Activated naive CD4-positive, alpha-beta T cell treated with anti-CD3 and anti-CD28 coated beads, Interleukin-2, amount 10 ng/mL, durations not matched to agents 7 days and 5 days (primary cell): ENCODE measurements around the gene SCNN1A.
"Not testable (repeated sequence)": the region's sequence is repeated elsewhere in the genome, so short reads cannot be mapped to it uniquely, and the experiment has no call there.

Experiments
- CTCF ChIA-PET: fragments of 350-600 bp; sonication (Branson Sonifier 250); formaldehyde crosslinking; loops from one replicate; lab custom pipeline; 2021; ENCODE audit warnings: antibody characterized with exemption; lab: Charles Lee
- DNase-seq: peaks from one replicate; pipeline ENCODE4 v3.0.0-alpha.2; 2020
- H3K27ac Mint-ChIP-seq: one replicate; pipeline ENCODE4 v1.8.0; 2021; ENCODE audit warnings: mild to moderate bottlenecking, moderate library complexity, mixed read lengths
- H3K27me3 Mint-ChIP-seq: one replicate; pipeline ENCODE4 v1.8.0; 2021; ENCODE audit warnings: mild to moderate bottlenecking, mixed read lengths
- H3K36me3 Mint-ChIP-seq: one replicate; pipeline ENCODE4 v1.8.0; 2021; ENCODE audit warnings: mixed read lengths
- H3K4me1 Mint-ChIP-seq: one replicate; pipeline ENCODE4 v1.8.0; 2021; ENCODE audit warnings: mixed read lengths
- H3K4me3 Mint-ChIP-seq: one replicate; pipeline ENCODE4 v1.8.0; 2021; ENCODE audit warnings: mild to moderate bottlenecking, moderate library complexity, mixed read lengths
- H3K9me3 Mint-ChIP-seq: one replicate; pipeline ENCODE4 v1.8.0; 2021; ENCODE audit warnings: mixed read lengths

SCNN1A gene

DNA sequence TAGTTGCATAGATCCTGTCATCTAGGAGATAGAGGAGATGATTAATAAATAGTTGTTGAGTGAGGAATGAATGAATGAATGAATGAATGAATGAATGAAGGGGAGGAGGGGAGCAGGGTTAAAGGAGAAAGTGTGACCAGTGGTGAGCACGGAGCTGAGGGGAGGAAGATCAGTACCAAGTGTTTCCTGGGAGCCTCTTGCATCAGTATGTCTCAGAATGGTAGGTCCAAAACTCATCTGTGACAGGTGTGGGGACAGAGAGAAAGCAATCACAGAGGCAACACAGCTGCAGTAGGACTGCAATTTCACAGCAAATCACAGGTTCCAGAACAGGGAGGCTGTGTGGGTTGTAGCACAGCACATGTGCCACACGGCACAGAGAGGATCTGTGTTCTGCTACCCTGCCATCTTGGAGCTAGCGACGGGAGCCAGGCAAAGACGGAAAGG is 19.0 kb downstream of the SCNN1A start:
- H3K4me3 Mint-ChIP-seq, result no peak overlapping the region
- CTCF ChIA-PET, result interaction anchor here (1.2 to 2.6 kb wide), 7 partner anchors 11 to 26 kb away, joined by 3 to 10 read pairs (median 5); no protein-coding TSS in a partner anchor
- H3K27me3 Mint-ChIP-seq, result peaks cover 57% of the 10 kb centered on the region
- no peak for DNase-seq
- no peaks in the 10 kb centered on the region for H3K9me3 Mint-ChIP-seq
- peaks cover 11% of the 10 kb centered on the region for H3K4me1 Mint-ChIP-seq
- H3K36me3 Mint-ChIP-seq, result no peaks in the 10 kb centered on the region
- no peak overlapping the region for H3K27ac Mint-ChIP-seq

DNA sequence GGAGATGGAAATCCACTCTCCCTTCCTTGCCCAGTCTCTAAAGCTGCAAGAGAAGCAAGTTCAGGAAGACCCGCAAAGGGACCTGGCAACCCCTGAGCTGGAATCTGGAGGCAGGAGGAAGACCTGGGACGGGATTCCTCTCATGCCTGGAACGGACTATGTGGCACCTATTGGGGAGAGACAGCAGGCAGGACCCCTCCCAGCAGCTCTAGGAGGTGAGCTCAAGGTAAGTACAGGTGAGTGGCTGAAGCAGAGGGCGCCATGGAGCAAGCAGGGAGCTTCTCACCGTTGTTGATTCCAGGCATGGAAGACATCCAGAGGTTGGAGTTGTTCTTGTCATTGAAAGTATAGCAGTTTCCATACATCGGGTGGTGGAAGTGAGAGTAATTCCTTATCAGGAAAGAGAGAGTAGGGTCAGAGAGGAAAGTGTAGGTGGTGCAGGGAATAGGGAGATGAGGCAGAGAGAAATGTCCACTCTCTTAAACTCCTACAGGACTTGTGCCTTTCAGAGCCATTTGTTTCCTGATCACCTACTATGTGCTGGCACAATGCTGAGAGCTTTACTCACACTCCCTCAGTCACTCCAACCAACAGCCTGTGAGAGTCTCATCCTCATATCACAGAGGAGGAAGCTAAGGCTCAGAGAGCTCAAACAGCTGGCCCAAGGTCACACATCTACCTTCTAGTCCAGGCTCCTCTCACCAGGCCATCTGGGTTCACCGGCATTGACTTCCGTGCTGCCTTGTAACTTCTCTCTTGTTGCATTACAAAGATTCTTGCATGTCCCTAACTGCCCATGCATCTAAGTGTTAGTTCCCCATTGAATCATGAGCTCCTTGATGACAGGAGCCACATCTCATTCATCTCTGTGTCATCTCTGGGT is 19.6 kb downstream of the SCNN1A start:
- peaks cover 5% of the 10 kb centered on the region for H3K4me1 Mint-ChIP-seq
- peaks cover 59% of the 10 kb centered on the region for H3K27me3 Mint-ChIP-seq
- DNase-seq, result no peak
- no peaks in the 10 kb centered on the region for H3K9me3 Mint-ChIP-seq
- H3K4me3 Mint-ChIP-seq, result no peak overlapping the region
- H3K27ac Mint-ChIP-seq, result no peak overlapping the region
- H3K36me3 Mint-ChIP-seq, result no peaks in the 10 kb centered on the region
- CTCF ChIA-PET, result interaction anchor here (1.2 to 2.6 kb wide), 6 partner anchors 10 to 25 kb away, joined by 3 to 10 read pairs (median 4); no protein-coding TSS in a partner anchor

DNA sequence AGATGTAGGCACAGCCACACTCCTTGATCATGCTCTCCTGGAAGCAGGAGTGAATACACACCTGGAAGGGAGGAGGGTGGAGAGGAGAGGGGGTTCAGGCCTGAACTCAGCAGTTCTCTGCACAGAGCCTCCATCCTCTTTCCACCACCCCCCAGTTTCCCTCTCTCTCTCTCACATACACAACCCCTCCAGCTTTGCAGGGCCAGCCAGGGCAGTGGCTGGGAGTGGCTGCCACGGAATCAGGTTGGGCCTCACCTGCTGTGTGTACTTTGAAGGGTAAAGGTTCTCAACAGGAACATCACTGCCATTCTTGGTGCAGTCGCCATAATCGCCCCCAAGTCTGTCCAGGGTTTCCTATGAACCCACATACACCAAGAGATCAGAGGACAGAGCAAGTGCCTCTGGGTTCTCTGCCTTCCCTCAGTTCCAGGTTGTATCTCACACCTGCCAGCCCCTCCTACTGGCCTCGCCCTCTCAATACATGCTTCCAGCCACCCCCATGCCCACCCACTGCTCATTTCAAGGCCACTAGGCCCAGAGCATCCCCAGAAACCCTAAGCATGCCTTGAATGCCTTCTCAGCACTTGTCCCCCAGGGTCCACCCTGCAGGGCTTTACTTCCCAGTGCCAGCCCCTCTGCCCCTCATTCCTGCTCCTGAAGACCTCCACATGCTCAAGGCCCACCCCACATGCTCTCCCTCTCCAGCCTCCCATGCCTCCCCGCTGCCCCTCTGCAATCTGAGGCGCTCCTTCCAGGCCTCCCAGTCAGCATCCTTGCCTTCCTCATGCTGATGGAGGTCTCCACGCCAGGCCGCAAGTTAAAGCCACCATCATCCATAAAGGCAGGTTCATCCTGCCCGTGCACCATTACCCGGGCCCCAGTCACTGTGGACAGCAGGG is 20.6 kb downstream of the SCNN1A start:
- Mint-ChIP-seq H3K36me3 (no peaks in the 10 kb centered on the region), H3K27ac (peak overlapping the region; percentile 25), H3K4me3 (no peak overlapping the region), H3K4me1 (no peaks in the 10 kb centered on the region), H3K9me3 (no peaks in the 10 kb centered on the region), H3K27me3 (peaks cover 52% of the 10 kb centered on the region)
- CTCF ChIA-PET, result interaction anchor here (1.2 to 2.6 kb wide), 5 partner anchors 9 to 24 kb away, joined by 3 to 10 read pairs (median 4); no protein-coding TSS in a partner anchor
- DNase-seq, result no peak

DNA sequence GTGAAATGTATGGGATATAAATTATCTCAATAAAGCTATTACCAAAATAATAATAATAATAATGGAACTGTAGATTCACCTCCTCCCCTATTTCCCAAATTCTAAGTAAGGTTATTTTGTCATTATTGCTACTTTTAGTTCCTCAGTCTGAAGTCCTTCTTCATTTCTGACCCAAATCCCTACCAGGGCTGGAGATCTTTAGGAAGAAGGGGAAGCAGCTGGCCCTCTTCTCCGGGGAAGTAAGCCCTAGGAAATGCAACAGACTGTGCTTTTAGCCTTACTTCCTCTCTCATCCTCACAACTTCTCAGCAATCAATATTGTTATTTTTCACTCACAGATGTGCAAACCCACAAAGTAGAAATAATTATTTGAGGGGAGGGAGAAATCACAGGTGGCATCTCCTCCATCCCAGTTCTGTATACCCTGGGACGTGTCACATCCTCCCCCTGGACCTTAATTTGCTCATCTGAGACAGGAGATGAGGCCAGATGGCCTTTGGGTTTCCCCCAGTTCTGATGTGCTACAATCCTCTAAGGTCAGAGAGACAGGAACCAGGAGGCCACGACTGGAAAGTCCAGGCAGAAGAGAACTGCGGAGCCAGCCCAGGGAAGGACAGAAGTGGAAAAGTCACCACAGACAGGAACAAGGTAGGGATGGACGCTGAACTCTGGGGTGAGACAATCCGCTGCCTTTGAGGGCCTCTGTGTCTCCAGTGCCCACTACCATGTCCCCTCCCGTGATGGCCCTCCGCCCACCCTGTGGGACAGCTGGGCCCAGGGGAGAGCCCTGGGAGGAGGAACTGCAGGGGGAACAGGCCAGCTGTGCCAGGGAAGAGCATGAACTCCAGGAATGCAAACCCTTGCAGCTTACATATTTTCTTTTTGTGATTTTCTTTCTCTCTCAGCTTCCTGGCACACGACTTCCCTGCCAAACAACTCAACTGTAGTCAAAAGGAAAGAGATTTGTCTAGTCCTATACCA is 22.9 kb downstream of the SCNN1A start:
- no peak for DNase-seq
- H3K36me3 Mint-ChIP-seq, result no peaks in the 10 kb centered on the region
- no peaks in the 10 kb centered on the region for H3K9me3 Mint-ChIP-seq
- H3K27me3 Mint-ChIP-seq, result peaks cover 43% of the 10 kb centered on the region
- no peak overlapping the region for H3K27ac Mint-ChIP-seq
- H3K4me3 Mint-ChIP-seq, result no peak overlapping the region
- H3K4me1 Mint-ChIP-seq, result peaks cover 10% of the 10 kb centered on the region
- CTCF ChIA-PET, result interaction anchor here (0.9 kb wide), 1 partner anchor 15 kb away, joined by 4 read pairs; no protein-coding TSS in a partner anchor

DNA sequence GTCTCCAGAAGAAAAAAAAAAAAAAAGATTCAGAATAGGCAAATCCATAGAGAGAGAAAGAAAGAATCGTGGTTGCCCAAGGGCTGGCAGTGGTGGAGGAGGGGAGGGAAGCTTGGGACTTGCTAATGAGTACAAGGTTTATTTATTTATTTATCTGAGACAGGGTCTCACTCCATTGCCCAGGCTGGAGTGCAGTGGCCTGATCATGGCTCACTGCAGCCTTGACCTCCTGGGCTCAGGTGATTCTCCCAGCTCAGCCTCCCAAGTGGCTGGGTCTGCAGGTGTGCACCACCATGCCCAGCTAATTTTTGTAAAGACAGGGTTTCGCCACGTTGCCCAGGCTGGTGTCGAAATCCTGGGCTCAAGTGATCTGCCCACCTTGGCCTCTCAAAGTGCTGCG is 23.7 kb downstream of the SCNN1A start:
- no peak overlapping the region for H3K27ac Mint-ChIP-seq
- CTCF ChIA-PET, result interaction anchor here (0.9 to 1.0 kb wide), 2 partner anchors 16 to 22 kb away, joined by 4 read pairs; no protein-coding TSS in a partner anchor
- peaks cover 38% of the 10 kb centered on the region for H3K27me3 Mint-ChIP-seq
- H3K4me1 Mint-ChIP-seq, result peaks cover 19% of the 10 kb centered on the region
- no peak for DNase-seq
- H3K36me3 Mint-ChIP-seq, result no peaks in the 10 kb centered on the region
- no peak overlapping the region for H3K4me3 Mint-ChIP-seq
- no peaks in the 10 kb centered on the region for H3K9me3 Mint-ChIP-seq

DNA sequence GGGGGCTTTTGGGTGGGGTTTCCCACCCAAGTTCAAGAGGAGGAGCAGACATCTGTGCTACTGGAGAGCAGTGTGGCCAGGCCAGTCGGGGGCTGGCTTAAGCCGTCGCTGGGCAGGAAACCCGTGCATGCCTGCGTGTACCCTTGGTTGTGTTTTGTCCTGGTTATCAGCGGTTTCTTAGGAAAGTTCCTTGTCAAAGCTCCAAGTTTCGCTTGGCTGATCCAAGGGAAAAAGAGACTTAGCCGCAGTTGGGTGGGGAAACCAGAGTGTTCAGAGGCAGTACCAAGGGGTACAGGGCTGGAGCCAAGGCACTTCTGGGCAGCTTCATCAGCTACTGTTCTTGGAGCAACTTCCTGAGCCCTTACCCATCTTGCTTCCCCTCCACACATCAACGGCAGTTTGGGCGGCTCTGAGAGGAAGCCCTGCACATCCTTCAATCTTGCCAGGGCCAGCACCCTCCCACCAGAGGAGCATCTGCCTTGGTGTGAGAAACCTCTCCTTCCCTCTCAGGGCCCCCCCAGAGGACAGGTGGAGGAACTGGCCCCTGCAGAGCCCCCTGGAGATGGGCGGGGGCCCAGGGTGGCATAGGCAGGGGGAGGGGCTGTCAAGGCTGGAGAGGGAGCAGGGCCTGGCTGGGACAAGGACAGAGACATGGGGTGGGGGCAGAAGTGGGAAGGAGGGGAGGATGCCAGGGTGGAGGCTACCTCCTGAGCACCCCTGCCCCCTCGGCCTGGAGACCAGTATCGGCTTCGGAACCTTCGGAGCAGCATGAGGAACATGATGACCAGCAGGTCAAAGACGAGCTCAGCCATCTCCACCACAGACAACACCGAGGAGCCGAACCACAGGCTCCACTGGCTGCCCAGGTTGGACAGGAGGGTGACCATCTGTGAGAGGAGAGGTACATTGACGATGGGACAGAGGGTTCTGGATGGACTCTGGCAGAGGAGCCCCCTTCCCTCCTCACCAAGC is 27.7 kb downstream of the SCNN1A start:
- Mint-ChIP-seq H3K4me1 (peaks cover 48% of the 10 kb centered on the region), H3K27me3 (peaks cover 10% of the 10 kb centered on the region), H3K4me3 (no peak overlapping the region), H3K36me3 (no peaks in the 10 kb centered on the region), H3K9me3 (no peaks in the 10 kb centered on the region), H3K27ac (peak overlapping the region; percentile 49)
- CTCF ChIA-PET, result interaction anchor here (0.6 to 2.7 kb wide), 3 partner anchors 12 to 21 kb away, joined by 3 to 22 read pairs (median 9); no protein-coding TSS in a partner anchor
- peak; percentile 44 for DNase-seq

DNA sequence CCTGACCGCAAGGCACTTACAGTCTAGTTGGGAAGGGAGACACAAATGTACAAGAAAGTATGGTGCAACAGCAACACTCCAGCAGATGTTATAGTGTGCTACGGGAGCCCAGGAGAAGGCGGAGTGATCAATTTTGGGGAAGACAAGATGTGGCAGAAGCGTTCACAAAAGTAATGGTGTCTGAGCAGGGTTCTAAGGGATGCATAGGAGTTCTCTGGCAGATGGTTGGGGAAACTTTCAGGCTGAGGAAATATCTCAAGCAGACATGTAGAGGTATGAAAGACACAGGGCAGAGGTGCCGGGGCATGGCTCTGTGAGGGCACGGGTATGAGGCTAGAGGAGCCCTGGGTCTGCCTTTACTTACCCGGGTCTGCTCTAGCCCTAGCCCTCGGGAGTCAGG is 28.4 kb downstream of the SCNN1A start:
- Mint-ChIP-seq H3K27ac (peak overlapping the region; percentile 49), H3K36me3 (no peaks in the 10 kb centered on the region), H3K4me3 (no peak overlapping the region), H3K4me1 (peaks cover 56% of the 10 kb centered on the region), H3K9me3 (no peaks in the 10 kb centered on the region), H3K27me3 (peaks cover 4% of the 10 kb centered on the region)
- DNase-seq, result no peak
- CTCF ChIA-PET, result interaction anchor here (0.6 to 2.7 kb wide), 3 partner anchors 9 to 20 kb away, joined by 3 to 22 read pairs (median 10); no protein-coding TSS in a partner anchor

DNA sequence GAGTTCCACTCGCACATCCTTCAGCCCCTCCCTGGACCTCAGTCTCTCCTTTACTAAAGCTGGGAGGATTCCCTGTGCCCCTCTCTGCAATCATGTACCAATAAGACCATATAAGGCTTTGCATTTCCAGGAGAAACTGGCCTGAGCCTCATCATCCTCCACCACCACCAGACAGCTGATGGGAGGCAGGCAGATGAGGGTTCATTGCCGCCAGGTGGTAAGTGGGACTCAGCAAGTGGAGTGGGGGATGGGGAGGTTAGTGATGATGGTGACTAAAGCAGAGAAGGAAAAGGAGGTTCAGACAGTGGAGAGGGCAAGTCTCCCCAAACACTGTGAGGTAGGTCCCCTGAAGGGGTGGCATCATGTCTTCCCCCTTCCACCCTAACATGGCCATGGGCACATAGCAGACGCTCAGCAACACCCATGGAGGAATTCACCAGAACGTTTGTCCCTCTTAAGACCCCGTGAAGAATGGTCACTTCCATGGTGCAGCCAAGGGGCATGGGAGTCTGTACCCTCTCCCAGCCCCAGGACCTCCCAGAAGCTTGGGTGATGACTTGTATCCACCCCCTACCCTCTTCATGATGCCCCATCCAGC is 29.0 kb downstream of the SCNN1A start:
- Mint-ChIP-seq H3K27me3 (peaks cover 1% of the 10 kb centered on the region), H3K27ac (peak overlapping the region; percentile 82)

DNA sequence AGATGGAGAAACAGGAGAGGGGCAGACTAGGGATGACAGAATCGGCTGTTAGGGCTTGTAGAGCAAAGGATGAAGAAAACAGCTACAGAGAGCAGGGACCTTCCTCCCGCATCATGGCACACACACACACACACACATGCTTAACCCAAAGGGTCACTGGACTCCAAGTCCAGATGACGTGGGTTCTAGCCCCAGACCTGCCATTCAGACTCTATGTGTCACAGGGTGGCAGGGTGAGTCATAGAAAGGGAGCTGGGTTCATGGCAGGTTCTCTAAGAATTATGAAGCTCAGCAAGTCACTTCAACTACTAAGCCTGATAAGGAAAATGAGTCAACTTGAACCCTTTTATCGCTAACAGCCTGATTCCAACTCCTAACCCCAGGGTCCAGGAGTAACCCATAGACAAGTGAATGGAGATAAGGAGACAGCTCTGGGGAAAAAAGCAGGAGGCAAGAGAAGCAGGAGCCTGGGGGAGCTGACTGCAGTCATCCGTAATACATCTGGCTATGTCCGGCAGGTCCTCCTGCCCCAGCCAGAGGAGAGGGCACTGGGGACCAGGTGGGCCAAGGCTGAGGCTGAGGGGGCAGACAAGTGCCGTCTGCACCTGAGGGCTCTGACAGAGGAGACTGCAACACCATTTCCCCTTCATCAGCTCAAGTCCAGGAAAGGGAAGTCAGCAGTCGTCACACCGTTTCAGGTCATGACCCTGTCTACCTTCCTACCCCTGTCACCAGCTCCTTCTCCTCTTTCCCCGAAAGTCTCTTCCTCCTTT is 29.9 kb downstream of the SCNN1A start:
- Mint-ChIP-seq H3K4me1 (peaks cover 58% of the 10 kb centered on the region), H3K36me3 (peaks cover 5% of the 10 kb centered on the region), H3K9me3 (no peaks in the 10 kb centered on the region), H3K4me3 (peak overlapping the region; percentile 36), H3K27ac (peak overlapping the region; percentile 82), H3K27me3 (no peaks in the 10 kb centered on the region)
- DNase-seq, result no peak
- CTCF ChIA-PET, result interaction anchor here (0.5 to 2.7 kb wide), 9 partner anchors 10 to 127 kb away, joined by 3 to 22 read pairs (median 6); no protein-coding TSS in a partner anchor

More for the DNA sequence above, 29.0 kb downstream of the SCNN1A start:
- Mint-ChIP-seq H3K9me3 (no peaks in the 10 kb centered on the region), H3K4me3 (no peak overlapping the region), H3K4me1 (peaks cover 58% of the 10 kb centered on the region), H3K36me3 (peaks cover 1% of the 10 kb centered on the region)
- no peak for DNase-seq
- CTCF ChIA-PET, result interaction anchor here (0.8 to 2.7 kb wide), 7 partner anchors 9 to 23 kb away, joined by 3 to 22 read pairs (median 7); no protein-coding TSS in a partner anchor

DNA sequence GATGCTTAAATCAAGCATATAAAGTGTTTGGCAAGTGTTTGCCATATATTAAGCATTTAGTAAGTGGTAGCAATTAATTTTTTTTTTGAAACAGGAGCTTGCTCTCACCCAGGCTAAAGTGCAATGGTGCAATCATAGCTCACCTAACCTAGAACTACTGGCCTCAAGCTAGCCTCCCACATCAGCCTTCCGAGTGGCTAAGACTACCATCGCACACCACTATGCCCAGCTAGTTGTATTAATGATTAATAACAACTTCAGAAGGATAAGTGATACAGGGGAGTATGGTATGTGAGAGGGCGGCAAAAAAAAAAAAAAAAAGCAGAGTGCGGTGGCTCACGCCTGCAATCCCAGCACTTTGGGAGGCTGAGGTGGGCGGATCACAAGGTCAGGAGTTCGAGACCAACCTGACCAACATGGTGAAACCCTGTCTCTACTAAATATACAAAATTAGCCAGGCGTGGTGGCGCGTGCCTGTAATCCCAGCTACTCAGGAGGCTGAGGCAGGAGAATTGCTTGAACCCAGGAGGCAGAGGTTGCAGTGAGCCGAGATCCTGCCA is 31.2 kb downstream of the SCNN1A start:
- peaks cover 58% of the 10 kb centered on the region for H3K4me1 Mint-ChIP-seq
- CTCF ChIA-PET, result interaction anchor here (0.9 to 1.5 kb wide), 4 partner anchors 9 to 24 kb away, joined by 3 to 6 read pairs (median 4); no protein-coding TSS in a partner anchor
- H3K9me3 Mint-ChIP-seq, H3K36me3 Mint-ChIP-seq, H3K27ac Mint-ChIP-seq, DNase-seq, H3K27me3 Mint-ChIP-seq, H3K4me3 Mint-ChIP-seq: not testable (repeated sequence)

DNA sequence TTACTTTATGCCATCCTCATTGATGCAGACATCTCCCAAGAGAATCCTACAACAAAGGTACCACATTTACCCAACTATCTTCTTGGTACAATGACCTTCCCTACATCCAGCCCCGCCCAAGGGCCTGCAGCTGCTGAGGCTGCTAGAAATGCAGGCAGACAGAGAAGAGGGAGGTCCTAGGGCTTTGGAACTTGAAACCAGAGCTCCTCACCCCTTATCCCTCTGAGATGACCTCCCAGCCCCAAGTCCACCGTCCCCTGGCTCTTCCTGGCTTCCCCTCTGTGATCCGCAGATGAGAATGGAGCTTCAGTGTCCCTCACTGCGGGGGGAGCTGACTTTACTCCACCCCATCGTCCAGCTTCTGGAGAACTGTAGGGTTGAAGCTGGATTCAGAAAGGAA is 31.8 kb downstream of the SCNN1A start:
- Mint-ChIP-seq H3K4me1 (peaks cover 55% of the 10 kb centered on the region), H3K36me3 (peaks cover 5% of the 10 kb centered on the region), H3K9me3 (no peaks in the 10 kb centered on the region), H3K27me3 (no peaks in the 10 kb centered on the region), H3K4me3 (no peak overlapping the region), H3K27ac (no peak overlapping the region)
- no peak for DNase-seq
- CTCF ChIA-PET, result interaction anchor here (0.9 to 1.5 kb wide), 4 partner anchors 8 to 24 kb away, joined by 3 to 6 read pairs (median 4); no protein-coding TSS in a partner anchor
